SH-SY5Y (cell line): Measurements from ENCODE around the gene XNDC1N.

Experiments used
- GATA2 ChIP-seq: IDR thresholded peaks from 2 replicates; pipeline ENCODE4 v1.6.1; 2011; ENCODE audit warnings: mild to moderate bottlenecking, low read depth, low read length
- GATA3 ChIP-seq: IDR thresholded peaks from 2 replicates; pipeline ENCODE4 v1.6.1; 2011; ENCODE audit warnings: low read depth, mild to moderate bottlenecking, low read length, moderate library complexity

GRCh38 chr11:71948314-71949027 is 20.1 kb upstream of the XNDC1N start:
- TF ChIP-seq GATA2 (no peak), GATA3 (no peak)
